Dedifferentiated amniotic fluid mesenchymal stem cell (primary cell): ENCODE measurements around the gene ZNF587B.
"Not testable (repeated sequence)": the region's sequence is repeated elsewhere in the genome, so short reads cannot be mapped to it uniquely, and the experiment has no call there.

ENCODE experiments used
- DNase-seq: peaks from one replicate; pipeline ENCODE4 v3.0.0-alpha.2; 2016; ENCODE audit errors: extremely low spot score

The ZNF587B gene

DNA sequence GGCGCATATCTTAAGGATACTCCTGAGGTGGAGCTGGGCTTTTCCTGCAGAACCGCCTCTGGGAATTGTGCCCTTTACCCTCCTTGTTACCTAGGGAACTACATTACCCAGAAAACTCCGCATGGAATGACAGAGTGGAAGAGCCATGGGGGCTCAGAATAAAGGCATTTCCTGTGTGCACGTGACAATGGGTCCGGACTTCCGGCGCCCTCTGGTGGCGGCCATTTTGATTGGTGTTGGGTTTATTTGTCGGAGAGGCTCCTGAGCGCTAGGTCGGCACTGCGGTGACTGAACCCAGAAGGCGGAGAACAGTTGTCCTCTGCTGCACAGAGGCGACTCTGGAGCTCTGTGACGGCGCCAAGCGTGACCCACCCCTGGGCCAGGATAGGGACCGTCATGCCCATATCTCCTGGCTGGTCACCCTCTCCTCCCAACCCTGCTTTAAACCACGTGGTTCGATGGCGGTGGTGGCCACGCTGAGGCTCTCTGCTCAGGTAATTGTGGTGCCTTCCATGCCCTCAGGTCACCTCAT lies at the start of gene ZNF587B:
ZNF587B (plus strand) TSS at position 229 of the 532 bp plus-strand sequence; CDS start at position 459, 230 bp downstream.
- DNase-seq = no peak

DNA sequence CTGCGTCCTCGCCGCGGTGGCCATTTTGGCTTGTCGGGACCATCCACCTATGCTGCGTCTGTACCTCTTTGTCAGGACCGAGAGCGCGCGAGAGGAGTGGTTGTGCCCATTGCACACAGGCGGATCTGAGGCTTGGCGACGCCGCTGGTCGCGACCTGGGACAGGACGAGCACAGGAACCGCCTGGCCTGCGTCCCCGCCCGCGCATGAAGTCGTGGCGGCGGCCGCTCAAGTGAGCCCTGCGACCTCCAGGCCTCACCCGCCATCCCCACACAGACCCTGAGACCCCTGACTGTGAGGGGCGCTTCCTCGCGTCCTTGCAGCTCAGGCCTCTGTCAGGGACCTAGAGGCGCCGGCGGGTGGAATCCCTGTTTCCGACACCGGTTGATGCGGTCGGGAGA lies 43.8 kb upstream of the ZNF587B start:
- DNase-seq = no peak

DNA sequence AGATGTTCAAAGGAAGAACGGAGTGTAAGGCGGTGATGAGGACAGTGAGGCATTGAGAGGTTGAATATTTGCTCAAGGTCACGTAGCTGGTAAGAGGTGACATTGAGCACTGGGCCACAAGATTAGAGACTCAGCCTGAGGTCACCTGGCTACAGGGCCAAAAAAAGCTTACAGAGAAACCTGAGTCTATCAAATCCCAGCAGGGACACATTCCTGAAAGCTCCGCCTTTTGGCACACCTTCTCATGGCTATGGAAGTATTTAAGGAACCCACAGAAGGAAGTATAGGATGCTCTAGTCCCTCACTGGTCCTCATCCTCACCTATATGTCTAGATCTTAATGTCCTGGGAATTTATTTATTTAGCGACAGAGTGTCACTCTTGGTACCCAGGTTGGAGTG lies 43.2 kb upstream of the ZNF587B start:
- no peak for DNase-seq

DNA sequence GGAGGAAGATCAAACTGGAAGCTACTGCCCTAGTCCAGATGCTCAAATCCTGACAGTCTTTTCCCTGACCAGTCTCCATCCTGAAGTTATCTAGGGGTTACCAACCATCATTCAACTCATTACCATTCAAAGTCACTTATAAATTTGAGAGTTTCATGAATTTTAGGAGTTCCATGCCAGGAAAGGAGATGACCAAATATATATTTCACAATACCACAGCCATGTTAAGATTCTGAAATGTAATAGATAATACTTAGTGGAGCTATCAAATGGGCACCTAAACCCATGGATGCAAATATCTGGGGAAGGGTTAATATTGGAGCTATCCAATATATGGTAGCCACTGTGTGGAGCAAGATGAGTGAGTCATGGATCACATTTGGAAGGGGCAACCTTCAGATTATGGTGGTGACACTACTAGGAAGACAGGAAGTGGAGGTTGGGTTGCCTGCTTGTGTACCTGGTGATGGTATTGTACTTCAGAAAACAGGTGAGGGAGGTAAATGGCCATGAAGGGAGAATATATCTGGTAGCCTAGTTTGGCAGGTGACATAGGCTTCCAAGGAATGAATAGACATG lies 41.9 kb upstream of the ZNF587B start:
- DNase-seq = no peak

DNA sequence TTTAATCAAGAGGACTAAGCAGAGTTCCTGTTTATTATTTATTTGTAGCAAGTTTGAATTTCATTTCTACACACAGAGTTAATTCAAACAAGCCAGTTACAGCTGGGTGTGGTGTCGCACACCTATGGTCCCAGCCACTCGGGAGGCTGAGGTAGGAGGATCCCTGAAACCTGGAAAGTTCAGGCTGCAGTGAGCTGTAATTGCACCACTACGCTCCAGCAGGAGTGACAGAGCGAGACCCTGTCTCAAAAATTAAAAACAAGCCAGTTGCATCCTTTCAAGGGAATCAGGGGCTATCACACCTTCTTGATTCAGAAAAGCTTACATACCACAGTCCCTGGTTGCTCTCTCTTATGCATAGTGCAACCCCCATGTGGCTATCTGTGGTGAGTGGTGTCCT lies 40.8 kb upstream of the ZNF587B start:
- DNase-seq = no peak

DNA sequence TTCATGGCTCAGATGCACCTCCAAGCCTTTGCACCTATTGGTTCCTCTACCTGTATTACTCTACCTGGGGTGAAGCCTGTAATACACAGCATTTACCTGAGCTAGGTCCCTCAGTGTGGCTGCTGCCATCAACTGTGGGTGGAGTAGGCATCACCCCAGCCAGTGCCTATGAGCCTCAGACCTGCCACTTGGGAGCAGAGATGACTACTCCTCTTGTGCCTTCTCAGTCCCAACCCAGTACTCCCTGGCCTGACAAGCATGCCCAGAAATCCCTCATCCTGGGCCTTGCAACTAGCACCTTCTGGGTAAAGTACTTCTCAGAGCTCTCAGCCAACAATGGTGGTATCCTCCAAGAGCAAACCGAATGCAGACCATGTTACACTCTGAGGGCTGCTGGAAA lies 33.5 kb upstream of the ZNF587B start:
- not testable (repeated sequence) for DNase-seq

DNA sequence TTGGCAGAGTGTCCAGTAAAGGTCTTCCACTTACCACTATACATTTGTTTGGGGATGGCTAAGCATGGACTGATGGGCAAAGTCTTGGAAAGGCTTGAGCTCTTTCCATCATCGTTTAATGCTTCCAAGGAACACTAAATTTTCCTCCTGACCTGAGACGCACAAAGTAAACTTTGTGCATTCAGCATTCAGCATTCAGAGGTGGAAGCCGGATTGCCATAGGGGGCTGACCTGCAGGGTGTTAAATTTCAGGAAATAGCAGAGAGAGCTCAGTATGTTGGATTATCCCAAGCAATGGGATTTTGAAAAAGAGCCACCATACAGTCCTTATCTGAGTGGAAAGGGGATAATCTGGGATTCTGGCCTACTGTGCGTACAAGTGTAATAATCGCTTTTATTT lies 29.4 kb upstream of the ZNF587B start:
- DNase-seq = no peak

DNA sequence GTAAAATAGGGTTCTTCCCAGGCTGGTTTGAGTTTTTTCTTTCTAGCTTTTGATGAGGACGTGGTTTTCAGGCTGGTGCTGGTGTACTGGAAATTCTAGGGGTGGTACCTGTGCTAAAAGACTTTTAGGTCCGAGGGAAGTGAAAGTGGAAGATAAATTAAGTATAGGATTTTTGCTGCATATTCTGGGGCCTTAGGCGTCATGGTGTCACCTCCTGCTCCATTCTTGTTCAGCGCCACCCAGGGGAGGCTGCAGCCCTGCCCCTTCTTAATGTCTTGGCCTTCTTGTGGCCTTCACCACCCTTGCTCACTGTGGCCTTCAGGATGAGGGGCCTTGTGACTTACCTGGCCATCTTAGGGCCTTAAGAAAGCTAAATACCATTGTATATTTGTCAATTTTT lies 27.8 kb upstream of the ZNF587B start:
- no peak for DNase-seq

DNA sequence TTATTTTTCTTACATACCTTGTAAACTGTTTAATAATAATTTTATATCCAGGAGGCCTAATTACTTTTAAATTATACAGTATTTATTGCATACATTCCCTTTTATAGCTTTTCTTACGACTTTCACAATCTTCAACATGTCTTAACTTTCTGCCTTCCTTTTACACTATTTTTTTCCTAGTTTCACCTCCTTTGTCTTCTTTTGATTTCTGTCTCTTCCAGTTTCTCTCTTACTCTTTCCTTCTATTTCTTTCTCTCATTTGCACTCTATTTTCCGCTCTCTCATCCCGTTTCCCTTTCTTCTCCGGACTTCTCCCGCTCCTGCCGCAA lies 26.9 kb upstream of the ZNF587B start:
- DNase-seq = no peak

DNA sequence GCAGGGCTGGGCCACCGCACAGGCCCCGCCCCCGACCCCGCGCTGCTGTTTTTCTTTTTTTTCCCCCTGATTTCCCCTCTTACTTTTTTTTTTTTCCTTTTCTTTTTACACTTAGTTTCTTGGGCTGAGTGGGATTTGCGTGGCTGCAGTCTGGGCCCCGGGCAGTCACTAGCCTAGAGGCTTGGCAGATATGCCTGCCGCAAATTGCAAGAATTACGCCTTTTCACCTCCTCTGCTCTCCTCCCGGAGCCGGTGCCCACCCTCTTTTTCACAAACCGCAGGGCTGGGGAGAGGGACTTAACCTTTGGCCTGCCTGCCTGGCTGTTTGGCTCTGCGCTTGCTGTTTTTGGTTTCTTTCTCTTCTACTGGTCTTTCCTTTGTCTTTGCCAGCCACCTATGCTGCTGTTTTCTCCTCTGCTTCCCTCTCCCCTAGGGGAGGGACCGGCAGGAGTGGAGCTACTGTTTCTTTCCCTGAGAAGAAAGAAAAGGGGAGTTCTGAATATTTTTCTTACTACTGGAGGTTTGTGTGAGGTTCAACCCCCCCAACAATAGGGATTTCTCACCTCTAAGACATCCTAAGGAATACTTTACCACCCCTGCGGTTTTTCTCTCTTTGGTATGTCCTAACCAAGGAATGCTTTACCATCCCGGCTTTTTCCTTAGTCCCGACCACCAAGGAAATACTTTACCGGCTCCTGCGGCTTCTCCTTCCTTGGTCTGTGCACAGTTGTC lies 26.3 kb upstream of the ZNF587B start:
- DNase-seq = peak; percentile 53

DNA sequence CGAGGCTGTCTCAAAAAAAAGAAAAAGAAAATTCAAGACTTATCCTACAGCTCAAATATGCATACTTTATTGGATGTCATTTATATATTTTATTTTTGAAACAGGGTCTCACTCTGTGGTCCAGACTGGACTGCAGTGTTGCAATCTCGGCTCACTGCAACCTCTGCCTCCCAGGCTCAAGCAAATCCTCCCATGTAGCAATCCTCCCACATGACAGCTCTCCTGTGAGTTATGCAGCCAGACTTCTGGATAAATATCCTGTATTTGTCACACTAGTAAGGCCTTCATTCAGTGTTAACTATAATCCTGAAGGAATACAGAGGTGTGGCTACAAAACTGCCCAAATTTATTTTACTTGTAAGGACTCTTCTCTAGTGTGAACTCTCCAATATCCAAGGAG lies 22.6 kb upstream of the ZNF587B start:
- no peak for DNase-seq

DNA sequence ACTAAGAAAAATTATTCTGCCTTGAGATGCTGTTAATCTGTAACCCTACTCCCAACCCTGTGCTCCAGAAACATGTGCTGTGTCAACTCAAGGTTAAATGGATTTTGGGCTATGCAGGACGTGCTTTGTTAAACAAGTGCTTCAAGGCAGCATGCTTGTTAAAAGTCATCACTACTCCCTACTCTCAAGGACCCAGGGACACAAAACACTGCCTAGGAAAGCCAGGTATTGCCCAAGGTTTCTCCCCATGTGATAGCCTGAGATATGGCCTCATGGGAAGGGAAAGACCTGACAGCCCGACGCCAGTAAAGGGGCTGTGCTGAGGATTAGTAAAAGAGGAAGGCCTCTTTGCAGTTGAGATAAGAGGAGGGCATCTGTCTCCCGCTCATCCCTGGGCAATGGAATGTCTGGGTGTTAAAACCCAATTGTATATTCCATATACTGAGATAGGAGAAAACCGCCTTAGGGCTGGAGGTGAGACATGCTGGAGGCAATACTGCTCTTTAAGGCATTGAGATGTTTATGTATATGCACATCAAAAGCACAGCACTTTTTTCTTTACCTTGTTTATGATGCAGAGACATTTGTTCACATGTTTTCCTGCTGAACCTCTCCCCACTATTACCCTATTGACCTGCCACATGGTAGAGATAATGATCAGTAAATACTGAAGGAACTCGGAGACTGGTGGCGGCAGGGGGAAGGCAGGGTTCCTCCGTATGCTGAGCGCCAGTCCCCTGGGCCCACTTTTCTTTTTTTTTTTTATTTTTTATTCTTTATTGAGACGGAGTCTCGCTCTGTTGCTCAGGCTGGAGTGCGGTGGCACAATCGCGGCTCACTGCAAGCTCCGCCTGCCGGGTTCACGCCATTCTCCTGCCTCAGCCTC lies 19.4 kb upstream of the ZNF587B start:
- not testable (repeated sequence) for DNase-seq

DNA sequence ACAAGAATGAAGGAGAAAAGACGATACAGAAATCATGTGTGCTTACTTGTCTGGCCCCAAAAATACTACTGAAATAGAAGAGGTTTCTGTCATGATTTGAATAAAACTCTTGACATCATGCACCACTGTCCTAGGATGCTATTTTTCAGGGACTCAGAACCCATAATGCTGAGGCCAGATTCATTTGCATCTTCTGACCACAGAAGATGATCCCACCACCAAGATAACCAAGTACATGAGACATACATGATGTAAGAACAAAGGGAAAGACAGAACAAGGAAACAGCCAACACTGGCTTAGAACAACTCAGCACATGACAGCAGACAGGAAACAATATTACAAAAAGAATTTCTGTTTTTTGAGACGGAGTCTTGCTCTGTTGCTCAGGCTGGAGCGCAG lies 17.9 kb upstream of the ZNF587B start:
- DNase-seq = no peak

DNA sequence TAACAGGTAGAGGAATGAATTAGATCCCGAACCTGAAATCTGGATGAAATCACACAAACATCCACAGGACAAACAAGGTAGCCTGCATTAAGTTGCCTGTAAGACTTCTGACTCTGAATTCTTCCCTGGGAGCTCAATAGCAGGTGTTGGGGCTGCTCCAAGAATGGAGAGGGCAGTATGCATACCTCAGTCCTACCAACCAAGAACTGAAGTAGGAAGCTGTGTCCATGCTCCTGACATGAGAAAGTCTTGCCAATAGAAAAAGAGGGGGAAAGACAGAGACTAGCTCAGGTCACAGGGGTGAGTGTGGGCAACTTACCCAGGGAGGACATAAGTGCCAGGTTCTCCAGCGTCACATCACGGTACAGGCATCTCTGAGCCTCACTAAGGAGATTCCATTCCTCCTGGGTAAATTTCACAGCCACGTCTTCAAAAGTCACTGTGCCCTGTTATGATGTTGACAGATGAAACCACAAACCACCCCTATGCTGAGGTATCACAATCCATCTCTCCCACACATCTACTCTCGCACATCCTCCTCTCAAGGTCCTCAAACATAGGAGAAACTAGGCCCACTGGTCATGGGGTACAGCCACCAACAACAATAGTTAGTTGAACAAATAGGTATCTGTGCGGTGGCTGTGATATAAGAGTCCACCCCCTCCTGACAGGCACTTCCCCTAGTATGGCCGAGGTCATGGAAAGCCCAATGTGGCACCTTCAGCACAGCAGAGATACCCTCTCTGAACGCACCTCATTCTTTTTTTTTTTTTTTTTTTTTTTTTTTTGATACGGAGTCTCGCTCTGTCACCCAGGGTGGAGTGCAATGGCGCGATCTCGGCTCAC lies 16.9 kb upstream of the ZNF587B start:
- not testable (repeated sequence) for DNase-seq

DNA sequence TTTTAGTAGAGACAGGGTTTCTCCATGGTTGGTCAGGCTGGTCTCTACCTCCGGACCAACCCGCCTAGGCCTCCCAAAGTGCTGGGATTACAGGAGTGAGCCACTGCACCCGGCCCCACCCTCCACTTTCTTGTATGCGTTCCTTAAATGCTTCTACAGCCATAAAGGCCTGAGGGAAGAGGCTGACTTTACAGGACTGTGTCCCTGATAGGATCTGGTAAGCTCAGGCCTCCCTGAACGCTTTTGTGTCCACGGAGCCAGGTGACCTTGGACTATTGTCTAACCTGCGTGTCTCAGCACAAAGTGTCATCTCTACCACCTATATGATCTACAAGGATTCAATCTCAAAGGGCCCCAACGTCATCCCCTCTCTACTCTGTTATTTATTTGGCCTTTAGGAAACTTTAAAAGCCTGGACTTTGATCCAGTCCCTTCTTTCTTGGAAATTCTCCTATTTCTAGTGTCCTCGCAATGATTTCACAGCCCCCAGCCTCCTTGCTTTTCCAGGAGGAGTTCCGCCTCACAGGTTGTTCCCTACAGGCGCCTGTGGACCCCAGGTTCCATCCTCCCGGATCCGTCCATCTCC lies 16.1 kb upstream of the ZNF587B start:
- DNase-seq = no peak

DNA sequence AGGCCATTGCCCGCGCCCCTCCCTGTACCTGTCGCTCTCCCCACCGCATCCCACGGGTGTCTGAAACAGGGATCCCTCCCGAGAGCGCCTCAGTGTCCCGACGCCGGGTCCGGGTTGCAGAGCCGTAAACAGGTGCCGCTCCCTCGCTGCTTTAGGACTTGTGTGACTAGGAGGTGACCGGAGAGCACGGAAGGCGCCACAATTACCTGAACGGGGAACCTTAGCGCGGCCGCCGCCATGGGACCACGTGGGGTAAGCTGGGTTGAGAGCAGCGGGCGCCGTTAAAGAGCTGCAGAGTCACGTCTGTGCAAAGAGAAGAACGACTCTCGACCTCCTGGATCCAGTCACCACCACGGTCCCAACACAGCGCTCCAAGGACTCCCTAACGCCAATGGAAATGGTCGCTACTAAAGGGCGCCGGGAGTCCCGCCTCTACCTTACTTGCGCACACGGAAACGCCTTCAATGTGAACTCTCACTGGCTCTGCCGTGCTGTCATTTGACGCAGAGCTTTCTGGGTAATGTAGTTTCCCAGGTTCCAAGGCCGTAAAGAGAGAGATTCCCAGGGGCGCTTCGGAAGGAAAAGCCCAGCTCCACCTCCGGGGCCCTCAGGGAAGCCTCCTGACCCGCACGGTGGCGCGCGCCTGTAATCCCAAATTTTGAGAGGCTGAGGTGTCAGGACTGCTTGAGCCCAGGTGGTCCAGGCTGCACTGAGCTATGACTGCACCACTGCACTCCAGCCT lies 15.4 kb upstream of the ZNF587B start, which contains the start of gene ZNF552:
ZNF552 (minus strand) TSS at position 409 of the 742 bp plus-strand sequence; CDS start at position 239, 170 bp downstream.
- peak; percentile 92 for DNase-seq

DNA sequence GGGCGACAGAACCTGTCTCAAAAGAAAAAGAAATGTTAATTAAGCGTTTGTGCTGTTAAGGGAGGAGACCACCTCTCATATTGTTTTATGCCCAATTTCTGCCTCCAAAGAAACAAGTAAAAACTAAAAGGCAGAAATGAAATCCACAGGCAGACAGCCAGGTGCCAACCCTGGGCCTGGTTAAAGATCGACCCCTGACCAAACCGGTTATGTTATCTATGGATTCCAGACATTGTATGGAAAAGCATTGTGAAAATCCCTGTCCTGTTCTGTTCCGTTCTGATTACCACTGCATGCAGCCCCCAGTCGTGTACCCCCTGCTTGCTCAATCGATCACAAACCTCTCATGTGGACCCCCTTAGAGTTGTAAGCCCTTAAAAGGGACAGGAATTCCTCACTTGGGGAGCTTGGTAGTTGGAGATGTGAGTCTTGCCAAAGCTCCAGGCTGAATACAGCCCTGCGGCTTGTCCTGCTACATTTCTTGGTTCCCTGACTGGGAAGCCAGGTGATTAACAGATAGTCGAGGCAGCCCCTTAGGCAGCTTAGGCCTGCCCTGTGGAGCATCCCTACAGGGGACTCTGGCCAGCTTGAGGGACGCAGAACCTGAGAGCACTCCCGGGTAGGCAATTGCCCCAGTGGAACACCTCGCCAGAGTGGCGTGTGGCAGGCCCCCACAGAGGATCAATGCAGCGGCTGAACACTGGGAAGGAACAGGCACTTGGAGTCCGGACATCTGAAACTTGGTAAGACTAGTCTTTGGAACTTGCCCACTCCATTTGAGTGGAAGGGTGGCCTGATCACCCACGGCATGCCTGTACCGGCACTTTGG lies 14.6 kb upstream of the ZNF587B start:
- no peak for DNase-seq

DNA sequence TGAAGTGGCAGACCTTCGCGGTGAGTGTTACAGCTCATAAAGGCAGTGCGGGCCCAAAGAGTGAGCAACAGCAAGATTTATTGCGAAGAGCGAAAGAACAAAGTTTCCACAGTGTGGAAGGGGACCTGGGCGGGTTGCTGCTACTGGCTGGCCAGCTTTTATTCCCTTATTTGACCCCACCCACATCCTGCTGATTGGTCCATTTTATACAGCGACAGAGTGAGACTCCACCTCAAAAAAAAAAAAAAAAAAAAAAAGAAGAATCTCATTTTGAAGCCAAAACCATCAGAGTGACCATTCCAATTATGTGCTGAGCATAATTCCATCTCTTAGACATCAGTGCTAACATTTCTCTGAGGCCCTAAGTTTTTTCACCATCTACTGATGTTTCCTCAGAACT lies 13.4 kb upstream of the ZNF587B start:
- no peak for DNase-seq

DNA sequence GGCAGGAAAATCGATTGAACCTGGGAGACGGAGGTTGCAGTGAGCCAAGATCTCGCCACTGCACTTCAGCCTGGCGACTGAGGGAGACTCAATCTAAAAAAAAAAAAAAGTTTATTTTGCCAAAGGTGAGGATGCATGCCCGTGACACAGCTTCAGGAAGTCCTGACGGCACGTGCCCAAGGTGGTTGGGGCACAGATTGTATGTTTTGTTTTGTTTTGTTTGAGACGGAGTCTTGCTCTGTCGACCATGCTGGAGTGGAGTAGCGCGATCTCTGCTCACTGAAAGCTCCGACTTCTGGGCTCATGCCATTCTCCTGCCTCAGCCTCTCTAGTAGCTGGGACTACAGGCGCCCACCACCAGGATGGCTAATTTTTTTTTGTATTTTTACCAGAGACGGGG lies 12.1 kb upstream of the ZNF587B start:
- no peak for DNase-seq

DNA sequence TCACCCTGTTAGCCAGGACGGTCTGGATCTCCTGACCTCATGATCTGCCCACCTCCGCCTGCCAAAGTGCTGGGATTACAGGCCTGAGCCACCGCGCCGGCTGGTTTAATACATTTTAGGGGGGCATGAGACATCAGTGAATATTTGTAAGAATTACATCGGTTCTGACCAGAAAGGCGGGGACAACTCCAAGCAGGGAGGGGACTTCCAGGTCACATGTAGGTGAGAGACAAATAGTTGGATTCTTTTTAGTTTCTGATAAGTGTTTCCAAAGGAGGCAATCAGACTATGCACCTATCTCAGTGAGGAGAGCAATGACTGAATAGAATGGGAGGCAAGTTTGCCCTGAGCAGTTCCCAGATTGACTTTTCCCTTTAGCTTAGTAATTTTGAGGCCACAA lies 11.7 kb upstream of the ZNF587B start:
- no peak for DNase-seq
